H1 (cell line): ENCODE results near the gene ITIH1. TPM values are rescaled to one million over a fixed set of nuclear protein-coding genes. Genes with fewer than 3 reads are reported as not detected.

Source experiments
- CTCF ChIA-PET: fragments of 300-600 bp; sonication (Branson Sonifier 250); formaldehyde crosslinking; loops from one replicate; lab custom pipeline; 2021; ENCODE audit not compliant: partially characterized antibody; lab: Charles Lee
- POLR2A ChIA-PET: fragments of 300-600 bp; sonication (Branson Sonifier 250); formaldehyde crosslinking; loops from one replicate; lab custom pipeline; 2021; ENCODE audit warnings: inconsistent platforms; ENCODE audit not compliant: partially characterized antibody; lab: Charles Lee
- DNase-seq, 2 experiments: peaks; one replicate each; pipeline versions ENCODE4 v3.0.0 to v3.0.0-alpha.2; 2010 to 2022; ENCODE audit warnings: low spot score in 2 of 2, low read depth in 1 of 2, mixed read lengths in 1 of 2
- FAIRE-seq: peaks from 2 replicates; lab custom pipeline; 2011; peaks lifted over from hg19 to GRCh38; lab: Jason Lieb, UNC
- H2AFZ ChIP-seq: 2 replicates; pipeline ENCODE4 v1.8.1; 2012; ENCODE audit warnings: low read length, inconsistent platforms
- H2AK5ac ChIP-seq: 2 replicates; pipeline ENCODE4 v1.6.1; 2013; ENCODE audit warnings: low read depth, low read length
- H2BK120ac ChIP-seq: replicated peaks from 2 replicates; pipeline ENCODE3; 2013; ENCODE audit warnings: low read depth, low read length, inconsistent platforms
- H2BK12ac ChIP-seq: 2 replicates; pipeline ENCODE4 v1.6.1; 2013; ENCODE audit warnings: low read depth, low read length
- H2BK15ac ChIP-seq: 2 replicates; pipeline ENCODE4 v1.6.1; 2013; ENCODE audit warnings: low read length
- H2BK20ac ChIP-seq: 2 replicates; pipeline ENCODE4 v1.6.1; 2013; ENCODE audit warnings: low read length
- H2BK5ac ChIP-seq: 2 replicates; pipeline ENCODE4 v1.6.1; 2013; ENCODE audit warnings: low read depth, low read length
- H3K14ac ChIP-seq: 2 replicates; pipeline ENCODE4 v1.6.1; 2013; ENCODE audit warnings: inconsistent platforms; ENCODE audit not compliant: insufficient read length
- H3K18ac ChIP-seq: 2 replicates; pipeline ENCODE4 v1.6.1; 2013; ENCODE audit warnings: low read length; ENCODE audit errors: extremely low read depth
- H3K23ac ChIP-seq: 2 replicates; pipeline ENCODE4 v1.6.1; 2013; ENCODE audit warnings: inconsistent platforms; ENCODE audit not compliant: insufficient read length
- H3K23me2 ChIP-seq: 2 replicates; pipeline ENCODE4 v1.6.1; 2013; ENCODE audit warnings: low read depth, low read length
- H3K27ac ChIP-seq: 2 replicates; pipeline ENCODE4 v1.6.1; 2011; ENCODE audit warnings: low read depth, low read length, inconsistent platforms
- H3K27me3 ChIP-seq, 4 experiments: replicated peaks in 1 of 4; 1 replicate in 1 of 4; 2 replicates in 3 of 4; pipeline versions ENCODE4 v1.6.1 to v1.8.1; 2011 to 2013; ENCODE audit warnings: low read length in 3 of 4, mild to moderate bottlenecking in 3 of 4, inconsistent platforms in 2 of 4, mixed read lengths in 2 of 4, moderate library complexity in 1 of 4; ENCODE audit not compliant: control insufficient read depth in 3 of 4, insufficient read depth in 3 of 4; ENCODE audit errors: extremely low read depth in 1 of 4
- H3K36me3 ChIP-seq, 4 experiments: 2 replicates each; pipeline versions ENCODE4 v1.6.1 to v1.8.1; 2011 to 2013; ENCODE audit warnings: mild to moderate bottlenecking in 4 of 4, low read length in 3 of 4, moderate library complexity in 2 of 4, control low read depth in 1 of 4, inconsistent platforms in 1 of 4; ENCODE audit not compliant: insufficient read depth in 4 of 4, control insufficient read depth in 2 of 4
- H3K4ac ChIP-seq: replicated peaks from 2 replicates; pipeline ENCODE3; 2013; ENCODE audit warnings: low read length, low read depth, mixed read lengths, inconsistent platforms; ENCODE audit not compliant: insufficient read length
- H3K4me1 ChIP-seq, 4 experiments: replicated peaks in 1 of 4; 1 replicate in 1 of 4; 2 replicates in 3 of 4; pipeline versions ENCODE4 v1.6.1 to v1.8.1; 2011 to 2013; ENCODE audit warnings: low read length in 3 of 4, inconsistent platforms in 2 of 4, mixed read lengths in 1 of 4; ENCODE audit not compliant: insufficient read depth in 4 of 4, control insufficient read depth in 3 of 4
- H3K4me2 ChIP-seq, 2 experiments: 2 replicates each; pipeline versions ENCODE4 v1.6.1 to v1.8.1; 2011 to 2013; ENCODE audit warnings: low read depth in 2 of 2, low read length in 2 of 2, control low read depth in 1 of 2, inconsistent platforms in 1 of 2, mild to moderate bottlenecking in 1 of 2; ENCODE audit not compliant: insufficient read depth in 1 of 2
- H3K4me3 ChIP-seq, 4 experiments: fragments of 200-600, 300-600 bp in 1 of 4; sonication (generic), shearing (Covaris generic), sonication (Bioruptor Twin) in 1 of 4; 2 replicates each; pipeline versions ENCODE4 v1.5.1 to v1.8.1; 2011 to 2016; ENCODE audit warnings: low read length in 4 of 4, low read depth in 3 of 4, control low read depth in 2 of 4, inconsistent platforms in 2 of 4, mild to moderate bottlenecking in 2 of 4, mixed read lengths in 1 of 4, moderate library complexity in 1 of 4; ENCODE audit not compliant: insufficient read depth in 2 of 4; ENCODE audit errors: extremely low read depth in 1 of 4
- H3K56ac ChIP-seq: replicated peaks from 2 replicates; pipeline ENCODE3; 2013; ENCODE audit warnings: low read depth, mild to moderate bottlenecking, mixed read lengths, low read length, inconsistent platforms; ENCODE audit not compliant: insufficient read length
- H3K79me1 ChIP-seq: 2 replicates; pipeline ENCODE4 v1.6.1; 2013; ENCODE audit warnings: low read depth, low read length, control low read depth
- H3K79me2 ChIP-seq, 2 experiments: 2 replicates each; pipeline versions ENCODE4 v1.6.1 to v1.8.1; 2012 to 2013; ENCODE audit warnings: low read length in 2 of 2, mild to moderate bottlenecking in 2 of 2, inconsistent platforms in 1 of 2; ENCODE audit not compliant: insufficient read depth in 2 of 2, control insufficient read depth in 1 of 2
- H3K9ac ChIP-seq, 4 experiments: replicated peaks in 1 of 4; 1 replicate in 1 of 4; 2 replicates in 3 of 4; pipeline versions ENCODE4 v1.6.1 to v1.8.1; 2011 to 2013; ENCODE audit warnings: low read depth in 3 of 4, low read length in 3 of 4, control low read depth in 2 of 4, mild to moderate bottlenecking in 2 of 4, moderate library complexity in 2 of 4, inconsistent platforms in 1 of 4; ENCODE audit errors: extremely low read depth in 1 of 4
- H3K9me3 ChIP-seq, 2 experiments: 2 replicates each; pipeline versions ENCODE4 v1.6.1 to v1.8.1; 2012 to 2013; ENCODE audit warnings: mild to moderate bottlenecking in 2 of 2, moderate library complexity in 2 of 2, control low read depth in 1 of 2, inconsistent platforms in 1 of 2, low read depth in 1 of 2, low read length in 1 of 2, mixed read lengths in 1 of 2; ENCODE audit not compliant: insufficient read depth in 2 of 2
- H4K20me1 ChIP-seq, 2 experiments: replicated peaks in 1 of 2; 2 replicates each; pipeline versions ENCODE3 to v1.8.1; 2011 to 2013; ENCODE audit warnings: inconsistent platforms in 2 of 2, low read length in 2 of 2, mild to moderate bottlenecking in 1 of 2; ENCODE audit not compliant: insufficient read depth in 2 of 2, control insufficient read depth in 1 of 2
- H4K5ac ChIP-seq: 2 replicates; pipeline ENCODE4 v1.6.1; 2013; ENCODE audit warnings: low read length, low read depth, mixed read lengths, inconsistent platforms; ENCODE audit not compliant: insufficient read length
- H4K8ac ChIP-seq: 2 replicates; pipeline ENCODE4 v1.8.0; 2013; ENCODE audit warnings: mild to moderate bottlenecking, moderate library complexity, low read length, inconsistent platforms; ENCODE audit not compliant: insufficient read depth; ENCODE audit errors: extremely low read depth
- H4K91ac ChIP-seq: replicated peaks from 2 replicates; pipeline ENCODE3; 2013; ENCODE audit warnings: low read length, mixed read lengths, inconsistent platforms; ENCODE audit not compliant: insufficient read length
- EGR1 ChIP-seq: IDR thresholded peaks from 2 replicates; pipeline ENCODE4 v1.6.1; 2011; ENCODE audit warnings: low read depth, low read length, borderline replicate concordance
- SIRT6 ChIP-seq: IDR thresholded peaks from one replicate; pipeline ENCODE4 v1.7.1; 2012; ENCODE audit warnings: low read length, inconsistent platforms
- USF2 ChIP-seq: IDR thresholded peaks from 2 replicates; pipeline ENCODE4 v1.6.1; 2011; ENCODE audit warnings: low read length, improper control_type of control experiment
- WGBS, 2 experiments: shearing (Covaris generic) in 1 of 2; methylation state at CpG; one replicate each; pipeline versions ENCODE4 v1.1.6 to v1.1.7; 2013 to 2015; ENCODE audit warnings: low lambda C conversion rate in 2 of 2, mixed read lengths in 2 of 2, inconsistent platforms in 1 of 2, low coverage in 1 of 2, missing lambda C conversion rate in 1 of 2; ENCODE audit not compliant: insufficient replicate concordance in 2 of 2, insufficient coverage in 1 of 2, insufficient read length in 1 of 2; ENCODE audit errors: extremely low coverage in 1 of 2, missing lambda C conversion rate in 1 of 2; 5-methylcytosine and 5-hydroxymethylcytosine counted together
- polyA plus RNA-seq, 7 experiments: library from polyadenylated mRNA; depleted of rRNA in 3 of 7; stranded (reverse) in 5 of 7; unstranded in 2 of 7; fragments of >200 nt in 5 of 7; fragments of 200-250 nt in 2 of 7; gene quantifications; 1 replicate in 5 of 7; 2 replicates in 1 of 7; 4 replicates in 1 of 7; pipeline versions ENCODE4 v1.2.1 to v1.2.3, GENCODE V29; 2011 to 2013; ENCODE audit warnings: missing spikeins in 2 of 7, mixed read lengths in 2 of 7
- total RNA-seq: library from RNA; stranded (reverse); fragmentation: NEBNext Ultra II Directional; extraction: Animal tissue kit (Norgen Biotek cat#: 25700); gene quantifications from 2 replicates; pipeline ENCODE4 v1.2.1, GENCODE V29; 2021

ITIH1 gene
- total and polyA plus RNA-seq, 2 of the 8 experiments (the other 6 are each of a cell fraction or from before 2014, with no cell fraction given), result not detected

GRCh38 chr3:52827866-52828376 lies 50.5 kb downstream of the ITIH1 start:
- H4K5ac ChIP-seq, result no peak overlapping the region
- DNase-seq (no peak), FAIRE-seq (no peak)
- H3K4ac ChIP-seq, result no peak overlapping the region
- no peaks in the 10 kb centered on the region for H3K23me2 ChIP-seq
- H2AFZ ChIP-seq, result no peak overlapping the region
- ChIA-PET CTCF (interaction anchor here (0.7 to 3.5 kb wide), 12 partner anchors 9 to 107 kb away, joined by 3 to 18 read pairs (median 4); no protein-coding TSS in a partner anchor), POLR2A (interaction anchor here (1.1 kb wide), 1 partner anchor 57 kb away, joined by 3 read pairs; the partner anchor contains the start of gene NEK4)
- H3K4me1 ChIP-seq, result peaks cover 0 to 2% (median under 1%) of the 10 kb centered on the region in 4 experiments; a peak in 2 of 7 replicates
- H4K8ac ChIP-seq, result no peak overlapping the region
- no peaks in the 10 kb centered on the region for H3K9me3 ChIP-seq
- no peaks in the 10 kb centered on the region for H3K27me3 ChIP-seq
- no peak overlapping the region for H2AK5ac ChIP-seq
- H2BK5ac ChIP-seq, result no peak overlapping the region
- no peak overlapping the region for H3K56ac ChIP-seq
- no peak overlapping the region for H3K18ac ChIP-seq
- no peaks in the 10 kb centered on the region for H3K79me1 ChIP-seq
- no peaks in the 10 kb centered on the region for H3K36me3 ChIP-seq
- no peak overlapping the region for H2BK15ac ChIP-seq
- H3K23ac ChIP-seq, result no peak overlapping the region
- WGBS, 2 experiments, result 77% methylated on average over 9 of the region's 10 CpGs; no CpG with 5 or more reads in 1 of the 2 experiments
- no peak overlapping the region for H2BK20ac ChIP-seq
- H2BK12ac ChIP-seq, result no peak overlapping the region
- no peak overlapping the region for H4K91ac ChIP-seq
- H3K14ac ChIP-seq, result no peak overlapping the region
- no peak overlapping the region for H3K27ac ChIP-seq
- H3K4me2 ChIP-seq, result no peak overlapping the region; a peak in 1 of 4 replicates
- H3K4me3 ChIP-seq, result no peak overlapping the region
- no peaks in the 10 kb centered on the region for H4K20me1 ChIP-seq
- no peaks in the 10 kb centered on the region for H3K79me2 ChIP-seq
- no peak overlapping the region for H3K9ac ChIP-seq
- no peak overlapping the region for H2BK120ac ChIP-seq
- TF ChIP-seq USF2, result no peak
- no peak for TF ChIP-seq SIRT6
- TF ChIP-seq EGR1, result no peak
